ENCODE results near the gene NR4A3.

NR4A3 gene

DNA sequence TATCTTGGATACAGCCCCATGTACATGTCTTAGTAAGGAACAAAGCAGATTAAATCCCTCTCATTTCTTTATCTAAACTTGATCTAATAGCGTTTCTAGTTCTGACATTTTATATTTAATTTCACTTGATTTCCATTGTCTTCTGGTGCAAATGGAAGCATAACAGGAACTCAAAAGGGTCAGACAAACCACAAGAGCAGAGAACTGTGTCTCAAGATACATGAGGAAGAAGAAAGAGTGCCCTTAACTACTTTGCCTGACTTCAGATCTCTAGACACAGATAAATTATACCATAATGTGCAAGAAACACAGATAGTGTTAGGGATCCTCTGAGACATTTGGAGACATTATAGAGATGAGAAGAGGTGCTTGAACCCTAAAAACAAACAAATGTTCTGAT, 64.1 kb downstream of the NR4A3 start:
- no peak for DNase-seq

DNA sequence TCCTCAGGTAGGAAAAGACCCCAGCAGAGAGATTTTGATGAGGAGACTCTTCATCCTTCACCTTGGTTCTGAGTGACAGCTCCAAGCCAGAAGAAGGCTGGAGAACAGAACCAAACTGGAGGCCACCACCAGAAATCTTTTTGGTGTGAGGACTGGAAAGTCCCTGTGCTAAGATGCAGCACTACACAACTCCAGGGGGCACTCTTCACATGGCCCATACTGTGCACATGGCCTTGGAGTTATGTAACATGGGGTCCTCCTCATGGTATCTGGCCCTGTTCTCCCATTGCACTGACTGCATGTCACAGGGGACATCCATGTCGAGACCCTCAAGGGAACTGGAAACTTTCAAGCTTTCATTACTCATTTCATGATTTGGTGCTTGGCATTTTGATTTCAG, 67.4 kb downstream of the NR4A3 start:
- DNase-seq = no peak

DNA sequence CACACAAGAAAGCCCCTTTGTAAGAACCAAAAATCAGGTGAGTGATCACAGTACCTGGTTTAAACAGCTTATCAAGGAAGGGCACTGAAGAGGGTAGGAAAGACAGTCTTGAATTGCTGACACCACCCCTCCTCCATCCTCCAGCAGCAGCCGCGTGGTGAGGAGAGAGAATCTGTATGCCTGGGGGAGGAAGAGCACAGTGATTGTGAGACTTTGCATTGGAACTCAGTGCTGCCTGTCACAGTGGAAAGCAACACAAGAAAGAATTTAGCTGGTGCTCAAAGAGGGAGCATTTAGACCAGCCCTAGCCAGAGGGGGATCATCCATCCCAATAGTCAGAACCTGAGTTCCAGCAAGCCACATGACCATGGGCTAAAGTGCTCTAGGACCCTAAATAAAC, 73.1 kb downstream of the NR4A3 start:
- no peak for DNase-seq

DNA sequence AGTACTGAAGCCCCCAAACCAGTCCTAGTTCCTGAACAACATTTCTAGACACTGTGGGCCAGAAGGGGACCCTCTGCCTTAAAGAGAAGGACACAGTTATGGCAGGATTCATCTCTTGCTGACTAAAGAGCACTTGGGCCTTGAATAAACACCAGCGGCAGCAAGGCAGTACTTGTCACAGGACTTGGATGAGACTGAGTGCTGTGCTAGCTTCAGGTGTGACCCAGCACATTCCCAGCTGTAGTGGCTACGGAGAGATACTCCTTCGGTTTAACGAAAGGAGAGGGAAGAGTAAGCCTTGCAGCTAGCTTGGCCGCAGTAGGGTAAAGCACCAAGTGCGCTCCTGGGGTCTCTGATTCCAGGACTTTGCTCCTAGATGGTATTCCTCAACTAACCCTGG, 73.8 kb downstream of the NR4A3 start:
- DNase-seq = no peak

DNA sequence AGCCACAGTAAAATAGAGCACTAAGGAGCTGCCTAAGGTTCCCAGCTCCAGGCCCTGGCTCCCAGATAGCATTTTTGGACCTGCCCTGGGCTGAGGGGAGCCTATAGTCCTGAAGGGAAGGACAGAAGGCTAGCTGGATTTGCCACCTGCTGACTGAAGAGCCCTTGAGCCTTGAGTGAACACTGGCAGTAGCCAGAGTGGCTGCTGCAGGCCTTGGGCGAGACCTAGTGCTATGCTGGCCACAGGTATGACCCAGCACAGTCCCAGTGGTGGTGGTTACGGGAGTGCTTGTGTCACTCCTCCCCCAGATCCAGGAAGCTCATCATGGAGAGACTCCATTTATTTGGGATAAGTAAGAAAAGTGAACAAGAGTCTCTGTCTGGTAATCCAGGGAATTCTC, 74.4 kb downstream of the NR4A3 start:
- no peak for DNase-seq

DNA sequence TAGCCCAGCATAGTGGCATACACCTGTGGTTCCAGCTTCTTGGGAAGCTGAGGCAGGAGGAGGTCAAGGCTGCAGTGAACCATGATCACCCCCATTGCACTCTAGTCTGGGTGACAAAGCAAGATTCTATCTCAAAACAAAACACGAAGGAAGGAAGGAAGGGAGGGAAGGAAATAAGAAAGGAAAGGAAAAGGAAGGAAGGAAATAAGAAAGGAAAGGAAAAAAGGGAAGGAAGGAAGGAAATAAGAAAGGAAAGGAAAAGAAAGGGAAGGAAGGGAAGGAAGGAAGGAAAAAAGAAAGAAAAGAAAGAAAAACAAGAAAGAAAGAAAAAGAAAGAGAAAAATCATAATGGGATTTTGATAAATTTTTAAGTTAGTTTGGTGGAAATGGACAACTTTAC, 81.7 kb downstream of the NR4A3 start:
- DNase-seq = no peak

DNA sequence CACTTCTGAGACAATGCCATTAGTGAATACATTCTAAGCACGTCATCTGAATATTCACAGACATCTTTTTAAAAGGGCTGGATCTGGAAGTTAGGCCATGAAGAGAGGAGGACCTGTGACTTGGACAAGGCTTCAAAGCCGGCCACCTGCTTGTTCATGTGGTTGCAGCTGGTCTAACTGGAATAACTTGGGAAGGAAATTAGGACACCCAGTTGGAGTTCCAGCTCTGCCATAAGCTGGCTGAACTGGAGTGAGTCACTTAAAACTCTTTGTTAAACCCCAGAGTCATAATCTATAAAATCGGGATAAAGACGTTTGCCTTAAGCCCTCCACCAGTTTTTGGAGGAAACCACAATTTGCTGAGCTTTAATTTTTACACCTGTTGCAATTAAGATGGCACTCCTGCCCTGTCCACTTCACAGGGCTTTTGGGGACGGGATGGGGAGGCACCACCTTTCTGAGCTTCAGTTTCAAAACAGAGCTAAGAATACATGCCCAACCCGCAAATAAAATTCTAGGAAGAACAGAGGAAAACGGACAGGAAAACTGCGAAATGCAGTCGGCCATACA, 84.2 kb downstream of the NR4A3 start:
- no peak for DNase-seq

DNA sequence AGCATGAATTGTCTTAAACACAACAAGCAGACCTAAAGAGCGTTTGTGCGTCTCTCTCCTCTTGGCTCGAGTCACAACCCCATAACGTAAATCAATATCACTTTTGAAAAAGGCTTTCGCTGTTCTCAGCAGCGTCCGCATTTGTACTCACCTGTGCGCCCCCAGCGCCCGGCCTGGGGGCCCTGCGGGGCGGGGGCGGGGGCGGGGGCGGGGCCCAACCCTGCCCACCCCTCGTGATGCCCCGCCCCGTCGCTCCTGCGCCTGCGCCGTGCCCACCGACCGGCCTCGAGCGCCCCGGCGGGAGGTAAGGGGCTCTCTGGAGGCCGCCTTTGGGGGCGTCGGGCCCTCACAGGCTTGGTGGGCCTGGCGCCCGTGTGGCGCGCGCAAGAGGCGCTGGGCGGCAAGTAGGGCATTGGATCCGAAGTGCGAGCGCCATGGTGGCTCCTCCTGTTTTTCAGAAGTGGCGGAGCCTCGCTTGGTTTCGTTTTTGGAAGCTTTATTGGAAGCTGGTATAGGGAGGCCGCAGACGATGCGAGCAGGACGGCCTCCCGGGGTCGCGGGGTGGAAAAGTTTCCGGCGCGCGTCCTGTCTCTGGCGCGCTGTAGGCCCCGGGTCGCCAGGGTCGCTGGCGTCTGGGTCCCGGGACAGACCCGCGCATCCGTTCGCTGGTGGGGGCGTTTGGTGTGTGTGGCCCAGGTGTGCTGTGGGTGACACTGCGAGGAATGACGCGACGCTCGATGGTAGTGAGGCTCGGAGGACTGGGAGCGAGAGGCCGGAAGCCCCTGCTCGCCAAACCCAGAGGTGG, 84.9 kb downstream of the NR4A3 start, which contains the start of gene STX17:
TSS of gene STX17 (plus strand) at position 252 of the 805 bp plus-strand sequence. CDS start 8,586 bp downstream, outside the sequence.
- peak; percentile 79 for DNase-seq

DNA sequence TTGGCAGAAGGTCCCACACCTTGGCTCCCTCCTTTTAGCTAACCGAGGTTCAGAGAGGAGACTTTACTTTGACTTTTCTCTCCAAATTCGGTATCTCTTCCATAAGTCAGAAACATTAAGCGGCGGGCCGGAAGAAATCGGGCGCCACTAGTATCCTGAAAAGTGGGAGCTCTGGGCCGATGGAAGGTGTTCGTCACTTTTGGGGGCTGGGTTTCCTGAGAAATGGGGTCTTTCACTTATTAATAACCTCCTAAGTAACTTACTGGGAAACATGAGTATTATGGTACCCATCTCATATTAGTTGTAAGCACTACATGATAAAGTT, 85.5 kb downstream of the NR4A3 start:
- DNase-seq = no peak

DNA sequence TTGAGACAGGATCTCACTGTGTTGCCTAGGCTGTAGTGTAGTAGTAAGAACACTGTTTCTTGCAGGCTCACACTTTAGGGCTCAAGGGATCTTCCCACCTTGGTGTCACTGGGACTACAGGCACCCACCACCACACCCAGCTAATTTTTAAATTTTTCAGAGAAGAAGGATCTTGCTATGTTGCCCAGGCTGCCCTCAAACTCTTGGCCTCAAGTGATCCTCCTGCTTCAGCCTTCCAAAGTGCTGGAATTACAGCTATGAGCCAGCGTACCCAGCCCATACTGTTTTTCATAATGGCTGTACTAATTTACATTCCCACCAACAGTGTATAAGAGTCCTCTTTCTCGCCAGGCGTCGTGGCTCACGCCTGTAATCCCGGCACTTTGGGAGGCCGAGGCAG, 89.9 kb downstream of the NR4A3 start:
- DNase-seq = no peak
